CD4-positive, alpha-beta T cell (primary cell): ENCODE data around the gene ZNF438. TPM values are rescaled to one million over a fixed set of nuclear protein-coding genes. Genes with fewer than 3 reads are reported as not detected.
"Not testable (repeated sequence)": the region's sequence is repeated elsewhere in the genome, so short reads cannot be mapped to it uniquely, and the experiment has no call there.

ENCODE experiments used
- ATAC-seq: fragments of 200-7000 bp; cut with Tn5 transposase; one replicate; pipeline ENCODE4 v1.10.0; 2022; ENCODE audit warnings: mild to moderate bottlenecking; ENCODE audit not compliant: poor library complexity
- CTCF ChIA-PET: fragments of 350-600 bp; sonication (Branson Sonifier 250); formaldehyde crosslinking; loops from one replicate; lab custom pipeline; 2021; ENCODE audit warnings: antibody characterized with exemption, inconsistent platforms; lab: Charles Lee
- POLR2A ChIA-PET: fragments of 350-600 bp; sonication (Branson Sonifier 250); formaldehyde crosslinking; loops from one replicate; lab custom pipeline; 2021; ENCODE audit warnings: antibody characterized with exemption, inconsistent platforms; lab: Charles Lee
- DNase-seq, 14 experiments: peaks; one replicate each; pipeline ENCODE4 v3.0.0-alpha.2; 2013 to 2020; ENCODE audit warnings: mixed read lengths in 2 of 14
- H3K27ac ChIP-seq, 2 donors: one replicate each; pipeline versions ENCODE4 v1.5.1 to v1.7.0; 2013; ENCODE audit warnings: low read length in 2 of 2, low read depth in 1 of 2, mild to moderate bottlenecking in 1 of 2
- H3K27me3 ChIP-seq, 2 experiments: 1 replicate in 1 of 2; 2 replicates in 1 of 2; pipeline versions ENCODE4 v1.6.1 to v1.7.0; 2013; ENCODE audit warnings: low read length in 2 of 2, control low read depth in 1 of 2, mild to moderate bottlenecking in 1 of 2, moderate library complexity in 1 of 2; ENCODE audit not compliant: insufficient read depth in 2 of 2, control insufficient read depth in 1 of 2
- H3K36me3 ChIP-seq: one replicate; pipeline ENCODE4 v1.6.1; 2013; ENCODE audit warnings: low read length, control low read depth; ENCODE audit not compliant: insufficient read depth
- H3K4me1 ChIP-seq: one replicate; pipeline ENCODE4 v1.6.1; 2013; ENCODE audit warnings: low read length, control low read depth; ENCODE audit not compliant: insufficient read depth
- H3K4me3 ChIP-seq: one replicate; pipeline ENCODE4 v1.5.1; 2013; ENCODE audit warnings: mild to moderate bottlenecking, low read length, moderate library complexity
- H3K9me3 ChIP-seq, 2 experiments: 1 replicate in 1 of 2; 2 replicates in 1 of 2; pipeline versions ENCODE4 v1.6.1 to v1.7.0; 2013; ENCODE audit warnings: low read length in 2 of 2, mild to moderate bottlenecking in 2 of 2, control low read depth in 1 of 2, moderate library complexity in 1 of 2; ENCODE audit not compliant: control insufficient read depth in 1 of 2, insufficient read depth in 1 of 2
- H3K27ac Mint-ChIP-seq: one replicate; pipeline ENCODE4 v1.8.0; 2020; ENCODE audit warnings: mixed read lengths
- H3K27me3 Mint-ChIP-seq: one replicate; pipeline ENCODE4 v1.8.0; 2021; ENCODE audit warnings: mixed read lengths
- H3K36me3 Mint-ChIP-seq: one replicate; pipeline ENCODE4 v1.8.0; 2021; ENCODE audit warnings: low read depth, mixed read lengths
- H3K4me1 Mint-ChIP-seq: one replicate; pipeline ENCODE4 v1.8.0; 2021; ENCODE audit warnings: low read depth, mixed read lengths
- H3K4me3 Mint-ChIP-seq: one replicate; pipeline ENCODE4 v1.8.0; 2020; ENCODE audit warnings: mild to moderate bottlenecking, mixed read lengths
- H3K9me3 Mint-ChIP-seq: one replicate; pipeline ENCODE4 v1.8.0; 2020; ENCODE audit warnings: mixed read lengths
- CTCF ChIP-seq: fragments of 200-600 bp; IDR thresholded peaks from one replicate; pipeline ENCODE4 v1.8.0; 2022; ENCODE audit warnings: antibody characterized with exemption, mild to moderate bottlenecking
- intact Hi-C, 2 experiments: fragments of 100-400 bp; cut with DNase I in 1 of 2; cut with micrococcal nuclease in 1 of 2; formaldehyde crosslinking; loops; one replicate each; pipeline versions ENCODE4 v1.15.1 to v1.9.0; 2023 to 2025; cut with DNase I, micrococcal nuclease
- total RNA-seq, 174 experiments: library from RNA in 2 of 174; stranded (reverse) in 2 of 174; gene quantifications; one replicate each; pipeline ENCODE4 v1.2.3 and lab custom pipeline; 2021 to 2026

ZNF438 gene
- total RNA-seq, 2 experiments from 2014 or later = 1.9 to 2.0 TPM

GRCh38 chr10:30986053-30986555 is 45.6 kb downstream of the ZNF438 start:
- Histone ChIP-seq H3K36me3 (no peaks in the 10 kb centered on the region), H3K27me3 (no peaks in the 10 kb centered on the region), H3K4me1 (no peaks in the 10 kb centered on the region), H3K27ac (no peak overlapping the region), H3K4me3 (no peak overlapping the region), H3K9me3 (no peaks in the 10 kb centered on the region)
- intact Hi-C loops = no loop called here
- no peak overlapping the region for H3K27ac Mint-ChIP-seq
- no peaks in the 10 kb centered on the region for H3K27me3 Mint-ChIP-seq
- no peak for ATAC-seq
- no peak overlapping the region for H3K4me3 Mint-ChIP-seq
- no peaks in the 10 kb centered on the region for H3K4me1 Mint-ChIP-seq
- TF ChIP-seq CTCF = no peak
- no peak for DNase-seq
- peaks cover 2% of the 10 kb centered on the region for H3K9me3 Mint-ChIP-seq
- ChIA-PET POLR2A (no interaction called here), CTCF (no interaction called here)
- peaks cover 10% of the 10 kb centered on the region for H3K36me3 Mint-ChIP-seq

DNA sequence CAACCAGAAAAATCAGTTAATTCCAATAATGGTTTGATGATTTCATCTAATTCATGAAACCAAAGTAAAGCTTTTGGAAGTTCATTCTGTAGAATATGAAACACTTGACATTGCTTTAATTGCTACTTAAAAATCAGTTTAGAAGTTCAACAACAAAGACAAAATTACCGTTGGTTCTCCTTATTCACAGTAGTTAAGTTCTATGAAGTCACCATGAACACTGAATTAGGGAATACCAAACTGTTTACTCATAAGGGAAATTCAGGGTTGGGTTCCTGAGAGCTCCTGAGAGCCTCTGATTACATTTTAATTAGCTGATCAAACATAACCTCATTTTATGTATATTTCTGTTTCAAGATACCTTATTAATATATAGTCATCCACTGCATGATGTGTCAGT is 46.2 kb downstream of the ZNF438 start:
- Mint-ChIP-seq H3K36me3 (peaks cover 16% of the 10 kb centered on the region), H3K4me3 (no peak overlapping the region), H3K9me3 (peaks cover 2% of the 10 kb centered on the region), H3K4me1 (no peaks in the 10 kb centered on the region), H3K27me3 (no peaks in the 10 kb centered on the region), H3K27ac (no peak overlapping the region)
- CTCF ChIA-PET = no interaction called here
- H3K27ac ChIP-seq = no peak overlapping the region
- POLR2A ChIA-PET = no interaction called here
- ATAC-seq (no peak), DNase-seq (no peak)
- H3K4me3 ChIP-seq = no peak overlapping the region
- TF ChIP-seq CTCF = no peak
- no peaks in the 10 kb centered on the region for H3K36me3 ChIP-seq
- intact Hi-C loops = no loop called here
- no peaks in the 10 kb centered on the region for H3K4me1 ChIP-seq
- H3K27me3 ChIP-seq = no peaks in the 10 kb centered on the region
- H3K9me3 ChIP-seq = no peaks in the 10 kb centered on the region

GRCh38 chr10:30984563-30985328 is 46.9 kb downstream of the ZNF438 start:
- intact Hi-C loops = no loop called here
- no peak overlapping the region for H3K27ac Mint-ChIP-seq
- CTCF ChIA-PET = no interaction called here

DNA sequence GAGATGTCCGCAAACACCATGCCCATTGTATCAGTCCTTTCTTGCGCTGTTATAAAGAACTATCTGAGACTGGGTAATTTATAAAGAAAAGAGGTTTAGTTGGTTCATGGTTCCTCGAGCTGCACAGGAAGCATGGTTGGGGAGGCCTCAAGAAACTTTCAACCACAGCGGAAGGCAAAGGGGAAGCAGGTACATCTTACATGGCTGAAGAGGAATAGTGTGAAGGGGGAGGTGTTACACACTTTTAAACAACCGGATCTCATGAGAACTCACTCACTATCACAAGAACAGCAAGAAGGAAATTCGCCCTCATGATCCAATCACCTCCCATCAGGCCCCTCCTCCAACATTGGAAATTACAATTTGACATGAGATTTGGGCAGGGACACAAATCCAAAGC is 48.5 kb downstream of the ZNF438 start:
- peaks cover 30% of the 10 kb centered on the region for H3K36me3 Mint-ChIP-seq
- H3K36me3 ChIP-seq, H3K4me3 ChIP-seq, H3K4me1 Mint-ChIP-seq, H3K27ac ChIP-seq, H3K27me3 Mint-ChIP-seq, H3K27me3 ChIP-seq, CTCF ChIA-PET, ATAC-seq, intact Hi-C loops, DNase-seq, H3K9me3 Mint-ChIP-seq, H3K27ac Mint-ChIP-seq, H3K9me3 ChIP-seq, H3K4me1 ChIP-seq, H3K4me3 Mint-ChIP-seq, POLR2A ChIA-PET: not testable (repeated sequence)

More at GRCh38 chr10:30984563-30985328, 46.9 kb downstream of the ZNF438 start:
- no peak for DNase-seq
- no peak for ATAC-seq
- no peaks in the 10 kb centered on the region for H3K4me1 Mint-ChIP-seq
- H3K27me3 Mint-ChIP-seq = no peaks in the 10 kb centered on the region
- H3K4me3 Mint-ChIP-seq = no peak overlapping the region
- H3K36me3 Mint-ChIP-seq = peaks cover 23% of the 10 kb centered on the region
- no peaks in the 10 kb centered on the region for H3K36me3 ChIP-seq
- no peak overlapping the region for H3K27ac ChIP-seq
- no peak for TF ChIP-seq CTCF
- POLR2A ChIA-PET = no interaction called here
- no peaks in the 10 kb centered on the region for H3K9me3 ChIP-seq
- peaks cover 2% of the 10 kb centered on the region for H3K9me3 Mint-ChIP-seq
- H3K27me3 ChIP-seq = no peaks in the 10 kb centered on the region
- H3K4me3 ChIP-seq = no peak overlapping the region
- H3K4me1 ChIP-seq = no peaks in the 10 kb centered on the region
